Hepatocyte (in vitro differentiated cells): ENCODE results near the gene DEUP1.

ENCODE experiments used
- EZH2 ChIP-seq: fragments of 200-600 bp; sonication (generic); IDR thresholded peaks from 2 replicates; pipeline ENCODE4 v1.6.1; 2016; ENCODE audit warnings: antibody characterized with exemption, mild to moderate bottlenecking, borderline replicate concordance
- EZH2phosphoT487 ChIP-seq: fragments of 200-600 bp; sonication (generic); IDR thresholded peaks from one replicate; pipeline ENCODE4 v1.6.1; 2018; ENCODE audit warnings: antibody characterized with exemption, mild to moderate bottlenecking, low read depth, moderate library complexity; ENCODE audit not compliant: unreplicated experiment, severe bottlenecking
- TF ChIP-seq, protein P1 (sequence below): fragments of 200-600 bp; sonication (generic); IDR thresholded peaks from 2 replicates; pipeline ENCODE4 v1.5.1; 2016; ENCODE audit warnings: antibody characterized with exemption, mild to moderate bottlenecking; ENCODE audit not compliant: poor library complexity

DNA sequence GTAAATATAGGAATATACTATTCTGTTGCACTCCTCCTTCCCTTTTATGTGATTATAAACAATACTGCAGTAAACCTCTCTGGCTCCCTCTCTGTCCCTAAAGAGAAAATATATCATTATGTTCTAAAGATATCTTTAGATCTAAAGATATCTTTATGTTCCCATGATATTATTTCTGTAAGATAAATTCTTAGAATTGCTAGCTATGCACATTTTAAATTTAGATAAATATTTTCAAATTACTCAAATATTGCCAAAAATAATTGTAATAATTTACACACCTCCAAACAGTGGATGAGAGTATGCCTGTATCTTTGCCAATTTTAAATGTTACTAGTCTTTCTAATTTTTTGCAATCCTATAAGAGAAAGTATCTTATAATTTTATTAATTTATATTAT lies 10.3 kb upstream of the DEUP1 start:
- TF ChIP-seq, protein P1, sequence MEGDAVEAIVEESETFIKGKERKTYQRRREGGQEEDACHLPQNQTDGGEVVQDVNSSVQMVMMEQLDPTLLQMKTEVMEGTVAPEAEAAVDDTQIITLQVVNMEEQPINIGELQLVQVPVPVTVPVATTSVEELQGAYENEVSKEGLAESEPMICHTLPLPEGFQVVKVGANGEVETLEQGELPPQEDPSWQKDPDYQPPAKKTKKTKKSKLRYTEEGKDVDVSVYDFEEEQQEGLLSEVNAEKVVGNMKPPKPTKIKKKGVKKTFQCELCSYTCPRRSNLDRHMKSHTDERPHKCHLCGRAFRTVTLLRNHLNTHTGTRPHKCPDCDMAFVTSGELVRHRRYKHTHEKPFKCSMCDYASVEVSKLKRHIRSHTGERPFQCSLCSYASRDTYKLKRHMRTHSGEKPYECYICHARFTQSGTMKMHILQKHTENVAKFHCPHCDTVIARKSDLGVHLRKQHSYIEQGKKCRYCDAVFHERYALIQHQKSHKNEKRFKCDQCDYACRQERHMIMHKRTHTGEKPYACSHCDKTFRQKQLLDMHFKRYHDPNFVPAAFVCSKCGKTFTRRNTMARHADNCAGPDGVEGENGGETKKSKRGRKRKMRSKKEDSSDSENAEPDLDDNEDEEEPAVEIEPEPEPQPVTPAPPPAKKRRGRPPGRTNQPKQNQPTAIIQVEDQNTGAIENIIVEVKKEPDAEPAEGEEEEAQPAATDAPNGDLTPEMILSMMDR: no peak
- TF ChIP-seq EZH2 (no peak), EZH2phosphoT487 (no peak)
